ENCODE measurements around the gene XYLT1. TPM values are rescaled to one million over a fixed set of nuclear protein-coding genes. Genes with fewer than 3 reads are reported as not detected.
"Not testable (repeated sequence)": the region's sequence is repeated elsewhere in the genome, so short reads cannot be mapped to it uniquely, and the experiment has no call there.

XYLT1 gene
- 1 to 10 TPM; 5.1 to 6.2 TPM for total RNA-seq

GRCh38 chr16:17470908-17471718 is at the start of gene XYLT1:
XYLT1 (minus strand) TSS chr16:17470960; CDS start chr16:17470796, 164 bp downstream.
- no peaks in the 10 kb centered on the region for H3K9me3 Mint-ChIP-seq (ENCODE audit: low read depth)
- H3K36me3 Mint-ChIP-seq (ENCODE audit: low read depth) = no peaks in the 10 kb centered on the region
- peaks cover 2% of the 10 kb centered on the region for H3K27me3 Mint-ChIP-seq
- peaks cover 57% of the 10 kb centered on the region for H3K4me1 Mint-ChIP-seq
- H3K4me3 Mint-ChIP-seq = peak within 1 kb of the TSS; percentile 79
- intact Hi-C loops (cut with DNase I, micrococcal nuclease) = loop anchor here (1.0 to 10.0 kb wide), 5 partner anchors 54 to 266 kb away; no protein-coding TSS in a partner anchor
- peak within 1 kb of the TSS; percentile 72 for H3K27ac Mint-ChIP-seq
- DNase-seq (peak; percentile 69), ATAC-seq (peak; percentile 69)
- POLR2A ChIA-PET = no interaction called here
- CTCF ChIA-PET = no interaction called here

- H3K36me3 Mint-ChIP-seq (ENCODE audit: low read depth) = no peaks in the 10 kb centered on the region
- ATAC-seq (no peak), DNase-seq (no peak)
- POLR2A ChIA-PET = no interaction called here
- no peaks in the 10 kb centered on the region for H3K4me1 Mint-ChIP-seq
- H3K27me3 Mint-ChIP-seq = peaks cover 5% of the 10 kb centered on the region
- no peaks in the 10 kb centered on the region for H3K9me3 Mint-ChIP-seq (ENCODE audit: low read depth)
- H3K27ac Mint-ChIP-seq = no peak overlapping the region
- intact Hi-C loops (cut with DNase I, micrococcal nuclease) = no loop called here
- CTCF ChIA-PET = no interaction called here
- no peak overlapping the region for H3K4me3 Mint-ChIP-seq
Observed at GRCh38 chr16:17520111-17520510, 49.4 kb upstream of the XYLT1 start.

- no peaks in the 10 kb centered on the region for H3K4me1 Mint-ChIP-seq
- H3K9me3 Mint-ChIP-seq (ENCODE audit: low read depth) = no peaks in the 10 kb centered on the region
- intact Hi-C loops (cut with DNase I, micrococcal nuclease) = no loop called here
- no peak for DNase-seq
- no peak overlapping the region for H3K4me3 Mint-ChIP-seq
- POLR2A ChIA-PET = no interaction called here
- no peaks in the 10 kb centered on the region for H3K36me3 Mint-ChIP-seq (ENCODE audit: low read depth)
- ATAC-seq = no peak
- H3K27ac Mint-ChIP-seq = no peak overlapping the region
- H3K27me3 Mint-ChIP-seq = peaks cover 5% of the 10 kb centered on the region
- CTCF ChIA-PET = no interaction called here
Observed at GRCh38 chr16:17519101-17519955, 48.6 kb upstream of the XYLT1 start.

- Mint-ChIP-seq H3K4me1 (no peaks in the 10 kb centered on the region), H3K9me3 (ENCODE audit: low read depth) (no peaks in the 10 kb centered on the region), H3K27me3 (peaks cover 9% of the 10 kb centered on the region), H3K27ac (no peak overlapping the region), H3K4me3 (no peak overlapping the region), H3K36me3 (ENCODE audit: low read depth) (no peaks in the 10 kb centered on the region)
- ATAC-seq (no peak), DNase-seq (no peak)
- ChIA-PET POLR2A (no interaction called here), CTCF (no interaction called here)
- intact Hi-C loops (cut with DNase I, micrococcal nuclease) = no loop called here
Observed at GRCh38 chr16:17518441-17518840, 47.7 kb upstream of the XYLT1 start.

- Mint-ChIP-seq H3K27ac (no peak overlapping the region), H3K4me3 (no peak overlapping the region), H3K36me3 (ENCODE audit: low read depth) (no peaks in the 10 kb centered on the region), H3K9me3 (ENCODE audit: low read depth) (no peaks in the 10 kb centered on the region), H3K4me1 (no peaks in the 10 kb centered on the region), H3K27me3 (peaks cover 7% of the 10 kb centered on the region)
- ChIA-PET CTCF (no interaction called here), POLR2A (no interaction called here)
- no peak for DNase-seq
- ATAC-seq = no peak
- intact Hi-C loops (cut with DNase I, micrococcal nuclease) = no loop called here
Observed at GRCh38 chr16:17515421-17516210, 44.9 kb upstream of the XYLT1 start.

GRCh38 chr16:17512636-17513220 is 42.0 kb upstream of the XYLT1 start:
- DNase-seq (no peak), ATAC-seq (no peak)
- Mint-ChIP-seq H3K27ac (no peak overlapping the region), H3K4me3 (no peak overlapping the region), H3K4me1 (no peaks in the 10 kb centered on the region), H3K36me3 (ENCODE audit: low read depth) (no peaks in the 10 kb centered on the region), H3K9me3 (ENCODE audit: low read depth) (peaks cover 8% of the 10 kb centered on the region), H3K27me3 (peaks cover 10% of the 10 kb centered on the region)
- ChIA-PET POLR2A (no interaction called here), CTCF (interaction anchor here (1.5 kb wide), 1 partner anchor 64 kb away, joined by 3 read pairs; no protein-coding TSS in a partner anchor)
- intact Hi-C loops (cut with DNase I, micrococcal nuclease) = no loop called here

GRCh38 chr16:17511340-17511739 is 40.6 kb upstream of the XYLT1 start:
- H3K27me3 Mint-ChIP-seq = peaks cover 12% of the 10 kb centered on the region
- H3K4me3 Mint-ChIP-seq = no peak overlapping the region
- H3K36me3 Mint-ChIP-seq (ENCODE audit: low read depth) = no peaks in the 10 kb centered on the region
- H3K4me1 Mint-ChIP-seq = no peaks in the 10 kb centered on the region
- H3K27ac Mint-ChIP-seq = no peak overlapping the region
- DNase-seq (no peak), ATAC-seq (no peak)
- intact Hi-C loops (cut with DNase I, micrococcal nuclease) = no loop called here
- H3K9me3 Mint-ChIP-seq (ENCODE audit: low read depth) = peaks cover 11% of the 10 kb centered on the region
- CTCF ChIA-PET = no interaction called here
- POLR2A ChIA-PET = no interaction called here

GRCh38 chr16:17510567-17510966 is 39.8 kb upstream of the XYLT1 start:
- H3K27ac Mint-ChIP-seq = no peak overlapping the region
- intact Hi-C loops (cut with DNase I, micrococcal nuclease) = no loop called here
- CTCF ChIA-PET = no interaction called here
- peaks cover 11% of the 10 kb centered on the region for H3K9me3 Mint-ChIP-seq (ENCODE audit: low read depth)
- DNase-seq (no peak), ATAC-seq (no peak)
- POLR2A ChIA-PET = no interaction called here
- no peaks in the 10 kb centered on the region for H3K4me1 Mint-ChIP-seq
- peaks cover 10% of the 10 kb centered on the region for H3K27me3 Mint-ChIP-seq
- no peak overlapping the region for H3K4me3 Mint-ChIP-seq
- no peaks in the 10 kb centered on the region for H3K36me3 Mint-ChIP-seq (ENCODE audit: low read depth)

GRCh38 chr16:17509194-17509593 is 38.4 kb upstream of the XYLT1 start:
- H3K4me1 Mint-ChIP-seq = no peaks in the 10 kb centered on the region
- peaks cover 7% of the 10 kb centered on the region for H3K27me3 Mint-ChIP-seq
- no peak overlapping the region for H3K4me3 Mint-ChIP-seq
- no peak for DNase-seq
- ChIA-PET POLR2A (no interaction called here), CTCF (interaction anchor here (1.2 kb wide), 1 partner anchor 9 kb away, joined by 4 read pairs; no protein-coding TSS in a partner anchor)
- no peak for ATAC-seq
- H3K27ac Mint-ChIP-seq = no peak overlapping the region
- intact Hi-C loops (cut with DNase I, micrococcal nuclease) = no loop called here
- peaks cover 11% of the 10 kb centered on the region for H3K9me3 Mint-ChIP-seq (ENCODE audit: low read depth)
- H3K36me3 Mint-ChIP-seq (ENCODE audit: low read depth) = no peaks in the 10 kb centered on the region

GRCh38 chr16:17508303-17508702 is 37.5 kb upstream of the XYLT1 start:
- peaks cover 11% of the 10 kb centered on the region for H3K9me3 Mint-ChIP-seq (ENCODE audit: low read depth)
- CTCF ChIA-PET = no interaction called here
- H3K36me3 Mint-ChIP-seq (ENCODE audit: low read depth) = no peaks in the 10 kb centered on the region
- DNase-seq (no peak), ATAC-seq (no peak)
- no peak overlapping the region for H3K4me3 Mint-ChIP-seq
- no peak overlapping the region for H3K27ac Mint-ChIP-seq
- intact Hi-C loops (cut with DNase I, micrococcal nuclease) = no loop called here
- H3K27me3 Mint-ChIP-seq = peaks cover 5% of the 10 kb centered on the region
- no peaks in the 10 kb centered on the region for H3K4me1 Mint-ChIP-seq
- POLR2A ChIA-PET = no interaction called here

GRCh38 chr16:17507516-17507915 is 36.8 kb upstream of the XYLT1 start:
- H3K27me3 Mint-ChIP-seq; H3K27ac Mint-ChIP-seq; intact Hi-C loops (cut with DNase I, micrococcal nuclease); H3K36me3 Mint-ChIP-seq (ENCODE audit: low read depth); H3K4me3 Mint-ChIP-seq; ATAC-seq; CTCF ChIA-PET; H3K4me1 Mint-ChIP-seq; DNase-seq; POLR2A ChIA-PET: not testable (repeated sequence)
- peaks cover 11% of the 10 kb centered on the region for H3K9me3 Mint-ChIP-seq (ENCODE audit: low read depth)
